Upper lobe of left lung (tissue), 6 donors: ENCODE results near the gene PLCH2. TPM values are rescaled to one million over a fixed set of nuclear protein-coding genes. Genes with fewer than 3 reads are reported as not detected.

Experiments used
- ATAC-seq, 2 donors: fragments of 200-7000 bp; cut with Tn5 transposase; one replicate each; pipeline ENCODE4 v1.9.1; 2022; ENCODE audit warnings: mild to moderate bottlenecking in 2 of 2, moderate library complexity in 2 of 2; ENCODE audit not compliant: low FRiP score in 2 of 2
- DNase-seq, 2 donors: peaks; one replicate each; pipeline ENCODE4 v3.0.0-alpha.2; 2019 to 2020
- H3K27ac ChIP-seq, 4 donors: fragments of 200-600 bp; sonication (generic); one replicate each; pipeline ENCODE4 v1.5.1; 2016 to 2019
- H3K27me3 ChIP-seq, 4 donors: fragments of 200-600 bp; sonication (generic); one replicate each; pipeline ENCODE4 v1.5.1; 2017 to 2019
- H3K36me3 ChIP-seq, 4 donors: fragments of 200-600 bp; sonication (generic); one replicate each; pipeline ENCODE4 v1.5.1; 2016 to 2019
- H3K4me1 ChIP-seq, 4 donors: fragments of 200-600 bp; sonication (generic); one replicate each; pipeline ENCODE4 v1.5.1; 2018 to 2019
- H3K4me3 ChIP-seq, 4 donors: fragments of 200-600 bp; sonication (generic); one replicate each; pipeline ENCODE4 v1.5.1; 2017 to 2019; ENCODE audit warnings: mild to moderate bottlenecking in 2 of 4, moderate library complexity in 1 of 4
- H3K9me3 ChIP-seq, 4 donors: fragments of 200-600 bp; sonication (generic); one replicate each; pipeline ENCODE4 v1.5.1; 2018 to 2019
- CTCF ChIP-seq, 6 experiments: fragments of 450-650 bp in 4 of 6; fragments of 200-600 bp in 2 of 6; sonication (generic) in 2 of 6; IDR thresholded peaks; one replicate each; pipeline ENCODE4 v1.5.1; 2016 to 2019; ENCODE audit warnings: antibody characterized with exemption in 6 of 6
- EP300 ChIP-seq, 4 donors: sonication (generic); formaldehyde crosslinking; IDR thresholded peaks; one replicate each; pipeline ENCODE4 v1.5.1; 2017; ENCODE audit warnings: antibody characterized with exemption in 4 of 4, control low read depth in 2 of 4
- POLR2A ChIP-seq, 4 donors: fragments of 450-650 bp; IDR thresholded peaks; one replicate each; pipeline ENCODE4 v1.5.1; 2016 to 2017; ENCODE audit warnings: antibody characterized with exemption in 4 of 4, mild to moderate bottlenecking in 2 of 4
- POLR2AphosphoS5 ChIP-seq, 2 donors: sonication (generic); formaldehyde crosslinking; IDR thresholded peaks; one replicate each; pipeline ENCODE4 v1.5.1; 2017; ENCODE audit warnings: antibody characterized with exemption in 2 of 2
- WGBS, 2 donors: methylation state at CpG; one replicate each; pipeline ENCODE4 v1.1.5; 2017 to 2018; 5-methylcytosine and 5-hydroxymethylcytosine counted together
- total RNA-seq, 6 donors: library from RNA; depleted of rRNA in 4 of 6; stranded (reverse); fragments of >200 nt in 4 of 6; gene quantifications; one replicate each; pipeline versions ENCODE4 v1.1.0 to v1.2.1, GENCODE V29; 2016 to 2021
- donor health status: DM: no; HTN: no; CAD: no; lungs with moderate emphysema.
- donor health status: DM: no; HTN: yes; CAD: no; lungs with severe emphysema.

The PLCH2 gene
- total RNA-seq, 6 donors from 2014 or later, result 1.5 to 7.3 (median 3.4) TPM

GRCh38 chr1:2447276-2448097 lies 28.6 kb upstream of the PLCH2 start:
- no peaks in the 10 kb centered on the region for H3K9me3 ChIP-seq
- WGBS, 2 donors, result 64 to 69% methylated on average over 11 to 21 of the region's 23 CpGs

GRCh38 chr1:2448098-2448445 lies 28.0 kb upstream of the PLCH2 start:
- WGBS, 2 donors, result 56 to 63% methylated on average over 12 to 18 of the region's 18 CpGs
- Histone ChIP-seq H3K27ac (no peak overlapping the region), H3K4me1 (peaks cover 0 to 10% (median 2%) of the 10 kb centered on the region in 4 donors), H3K27me3 (peaks cover 0 to 19% (median 5%) of the 10 kb centered on the region in 4 donors), H3K9me3 (no peaks in the 10 kb centered on the region), H3K4me3 (no peak overlapping the region), H3K36me3 (no peaks in the 10 kb centered on the region)
- ATAC-seq (no peak), DNase-seq (peak in 1 of 2 donors; percentile 68)
- TF ChIP-seq EP300 (IDR thresholded peaks at IDR 0.05) (no peak), CTCF (IDR thresholded peaks at IDR 0.05) (no peak), POLR2A (IDR thresholded peaks at IDR 0.05) (no peak), POLR2AphosphoS5 (IDR thresholded peaks at IDR 0.05) (no peak)

More at GRCh38 chr1:2447276-2448097, 28.6 kb upstream of the PLCH2 start:
- TF ChIP-seq POLR2A (IDR thresholded peaks at IDR 0.05) (no peak), CTCF (IDR thresholded peaks at IDR 0.05) (no peak), POLR2AphosphoS5 (IDR thresholded peaks at IDR 0.05) (no peak), EP300 (IDR thresholded peaks at IDR 0.05) (no peak)
- Histone ChIP-seq H3K4me1 (peaks cover 0 to 11% (median 2%) of the 10 kb centered on the region in 4 donors), H3K27ac (no peak overlapping the region), H3K4me3 (no peak overlapping the region), H3K27me3 (peaks cover 0 to 19% (median 8%) of the 10 kb centered on the region in 4 donors), H3K36me3 (no peaks in the 10 kb centered on the region)
- DNase-seq (no peak), ATAC-seq (no peak)

- WGBS, 2 donors, result 71 to 78% methylated on average over 16 to 17 of the region's 23 CpGs
Measured at GRCh38 chr1:2449636-2450454, 26.2 kb upstream of the PLCH2 start.

GRCh38 chr1:2451741-2452140 lies 24.3 kb upstream of the PLCH2 start:
- Histone ChIP-seq H3K36me3 (no peaks in the 10 kb centered on the region), H3K27ac (no peak overlapping the region), H3K4me3 (no peak overlapping the region), H3K9me3 (no peaks in the 10 kb centered on the region), H3K27me3 (peaks cover 0 to 18% (median 0%) of the 10 kb centered on the region in 4 donors), H3K4me1 (no peaks in the 10 kb centered on the region)
- TF ChIP-seq POLR2A (IDR thresholded peaks at IDR 0.05) (no peak), POLR2AphosphoS5 (IDR thresholded peaks at IDR 0.05) (no peak), EP300 (IDR thresholded peaks at IDR 0.05) (no peak), CTCF (IDR thresholded peaks at IDR 0.05) (no peak)
- DNase-seq (no peak), ATAC-seq (no peak)
- WGBS, 2 donors, result 12% methylated on average over 16 of the region's 18 CpGs; no CpG with 5 or more reads in 1 of the 2 donors

More at GRCh38 chr1:2449636-2450454, 26.2 kb upstream of the PLCH2 start:
- no peak for ATAC-seq
- Histone ChIP-seq H3K27ac (no peak overlapping the region), H3K4me1 (no peaks in the 10 kb centered on the region), H3K27me3 (peaks cover 0 to 18% (median 0%) of the 10 kb centered on the region in 4 donors), H3K4me3 (no peak overlapping the region), H3K9me3 (no peaks in the 10 kb centered on the region), H3K36me3 (no peaks in the 10 kb centered on the region)
- no peak for TF ChIP-seq POLR2AphosphoS5 (IDR thresholded peaks at IDR 0.05)
- no peak for TF ChIP-seq EP300 (IDR thresholded peaks at IDR 0.05)
- TF ChIP-seq POLR2A (IDR thresholded peaks at IDR 0.05), result no peak
- no peak for TF ChIP-seq CTCF (IDR thresholded peaks at IDR 0.05)
- DNase-seq, result no peak
